Liver (tissue), 3 donors: Measurements from ENCODE around the gene GK.

Experiments used
- RXRA ChIP-seq, 2 donors: IDR thresholded peaks; 2 replicates each; pipeline ENCODE4 v1.6.1; 2017 to 2018; ENCODE audit warnings: antibody characterized with exemption in 2 of 2, mild to moderate bottlenecking in 1 of 2
- TF ChIP-seq, protein P1 (sequence below): fragments of 150-350 bp; IDR thresholded peaks from 2 replicates; pipeline ENCODE4 v1.5.1; 2017; ENCODE audit warnings: improper control_type of control experiment, low read depth, low read length; ENCODE audit not compliant: missing input control
- donor health status: healthy.
- donor health status: healthy.

DNA sequence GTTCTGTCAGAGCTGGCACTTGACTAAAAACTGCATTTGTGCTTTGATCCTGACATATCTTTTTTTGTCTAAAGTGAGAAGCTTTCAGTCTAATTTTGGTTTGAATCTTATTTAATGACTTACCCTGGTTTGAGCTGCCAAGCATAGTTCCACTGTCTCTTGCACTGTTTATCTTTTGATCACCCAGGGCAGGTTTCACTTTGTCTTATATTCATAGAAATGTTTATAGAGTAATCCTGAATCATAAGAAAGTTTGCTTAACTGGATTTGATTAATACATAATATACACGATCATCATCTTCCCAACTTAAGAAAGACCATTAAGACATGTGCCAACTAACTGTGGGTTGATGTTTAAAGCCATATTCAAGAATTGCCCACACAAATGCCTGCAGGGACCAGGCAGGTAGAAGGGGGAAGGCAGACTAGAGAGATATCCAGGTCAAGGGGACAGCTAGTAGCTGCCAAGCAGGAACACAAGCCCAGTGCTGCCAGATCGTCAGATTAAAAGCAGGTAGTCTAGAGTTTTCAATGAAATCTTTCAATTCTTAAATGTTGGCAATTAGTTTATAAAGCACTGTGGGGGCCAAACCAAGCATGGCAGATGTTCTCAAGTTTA lies 1.9 kb downstream of the GK start:
- TF ChIP-seq, protein P1, sequence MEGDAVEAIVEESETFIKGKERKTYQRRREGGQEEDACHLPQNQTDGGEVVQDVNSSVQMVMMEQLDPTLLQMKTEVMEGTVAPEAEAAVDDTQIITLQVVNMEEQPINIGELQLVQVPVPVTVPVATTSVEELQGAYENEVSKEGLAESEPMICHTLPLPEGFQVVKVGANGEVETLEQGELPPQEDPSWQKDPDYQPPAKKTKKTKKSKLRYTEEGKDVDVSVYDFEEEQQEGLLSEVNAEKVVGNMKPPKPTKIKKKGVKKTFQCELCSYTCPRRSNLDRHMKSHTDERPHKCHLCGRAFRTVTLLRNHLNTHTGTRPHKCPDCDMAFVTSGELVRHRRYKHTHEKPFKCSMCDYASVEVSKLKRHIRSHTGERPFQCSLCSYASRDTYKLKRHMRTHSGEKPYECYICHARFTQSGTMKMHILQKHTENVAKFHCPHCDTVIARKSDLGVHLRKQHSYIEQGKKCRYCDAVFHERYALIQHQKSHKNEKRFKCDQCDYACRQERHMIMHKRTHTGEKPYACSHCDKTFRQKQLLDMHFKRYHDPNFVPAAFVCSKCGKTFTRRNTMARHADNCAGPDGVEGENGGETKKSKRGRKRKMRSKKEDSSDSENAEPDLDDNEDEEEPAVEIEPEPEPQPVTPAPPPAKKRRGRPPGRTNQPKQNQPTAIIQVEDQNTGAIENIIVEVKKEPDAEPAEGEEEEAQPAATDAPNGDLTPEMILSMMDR, result no peak
- TF ChIP-seq RXRA (IDR thresholded peaks at IDR 0.05), result no peak
